ENCODE results near the gene PDLIM1.

The PDLIM1 gene

DNA sequence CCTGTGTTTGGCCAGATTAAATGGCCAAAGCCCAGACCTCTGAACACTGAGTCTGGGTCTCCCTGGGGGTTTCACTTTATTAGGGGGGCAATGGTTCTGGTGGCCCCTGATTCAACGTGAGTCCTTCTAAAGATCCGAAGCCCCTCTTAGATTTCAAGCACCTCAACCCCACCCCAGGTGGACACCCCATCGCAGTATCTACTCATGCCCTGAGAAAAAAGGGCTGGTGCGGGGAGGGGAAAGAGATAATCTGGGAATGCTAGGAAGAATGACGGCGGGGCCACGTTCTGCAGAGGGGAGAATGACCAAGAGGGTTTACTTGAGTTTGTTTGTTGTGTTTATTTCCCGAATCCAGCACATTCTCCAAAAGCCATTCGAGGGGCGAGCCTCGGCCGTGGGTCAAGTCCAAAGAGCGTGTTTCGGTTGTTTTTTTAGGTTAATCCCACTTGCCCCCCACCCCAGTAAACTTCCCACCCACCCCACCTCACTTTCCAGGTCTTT lies 832 bp downstream of the PDLIM1 start:
- peak overlapping the region; percentile 68 to 87 for H3K27ac ChIP-seq
- DNase-seq (ENCODE audit: low spot score), result no peak
- peak overlapping the region; percentile 82 for H3K4me3 ChIP-seq
- TF ChIP-seq, protein P1, sequence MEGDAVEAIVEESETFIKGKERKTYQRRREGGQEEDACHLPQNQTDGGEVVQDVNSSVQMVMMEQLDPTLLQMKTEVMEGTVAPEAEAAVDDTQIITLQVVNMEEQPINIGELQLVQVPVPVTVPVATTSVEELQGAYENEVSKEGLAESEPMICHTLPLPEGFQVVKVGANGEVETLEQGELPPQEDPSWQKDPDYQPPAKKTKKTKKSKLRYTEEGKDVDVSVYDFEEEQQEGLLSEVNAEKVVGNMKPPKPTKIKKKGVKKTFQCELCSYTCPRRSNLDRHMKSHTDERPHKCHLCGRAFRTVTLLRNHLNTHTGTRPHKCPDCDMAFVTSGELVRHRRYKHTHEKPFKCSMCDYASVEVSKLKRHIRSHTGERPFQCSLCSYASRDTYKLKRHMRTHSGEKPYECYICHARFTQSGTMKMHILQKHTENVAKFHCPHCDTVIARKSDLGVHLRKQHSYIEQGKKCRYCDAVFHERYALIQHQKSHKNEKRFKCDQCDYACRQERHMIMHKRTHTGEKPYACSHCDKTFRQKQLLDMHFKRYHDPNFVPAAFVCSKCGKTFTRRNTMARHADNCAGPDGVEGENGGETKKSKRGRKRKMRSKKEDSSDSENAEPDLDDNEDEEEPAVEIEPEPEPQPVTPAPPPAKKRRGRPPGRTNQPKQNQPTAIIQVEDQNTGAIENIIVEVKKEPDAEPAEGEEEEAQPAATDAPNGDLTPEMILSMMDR (IDR thresholded peaks at IDR 0.05), result no peak

DNA sequence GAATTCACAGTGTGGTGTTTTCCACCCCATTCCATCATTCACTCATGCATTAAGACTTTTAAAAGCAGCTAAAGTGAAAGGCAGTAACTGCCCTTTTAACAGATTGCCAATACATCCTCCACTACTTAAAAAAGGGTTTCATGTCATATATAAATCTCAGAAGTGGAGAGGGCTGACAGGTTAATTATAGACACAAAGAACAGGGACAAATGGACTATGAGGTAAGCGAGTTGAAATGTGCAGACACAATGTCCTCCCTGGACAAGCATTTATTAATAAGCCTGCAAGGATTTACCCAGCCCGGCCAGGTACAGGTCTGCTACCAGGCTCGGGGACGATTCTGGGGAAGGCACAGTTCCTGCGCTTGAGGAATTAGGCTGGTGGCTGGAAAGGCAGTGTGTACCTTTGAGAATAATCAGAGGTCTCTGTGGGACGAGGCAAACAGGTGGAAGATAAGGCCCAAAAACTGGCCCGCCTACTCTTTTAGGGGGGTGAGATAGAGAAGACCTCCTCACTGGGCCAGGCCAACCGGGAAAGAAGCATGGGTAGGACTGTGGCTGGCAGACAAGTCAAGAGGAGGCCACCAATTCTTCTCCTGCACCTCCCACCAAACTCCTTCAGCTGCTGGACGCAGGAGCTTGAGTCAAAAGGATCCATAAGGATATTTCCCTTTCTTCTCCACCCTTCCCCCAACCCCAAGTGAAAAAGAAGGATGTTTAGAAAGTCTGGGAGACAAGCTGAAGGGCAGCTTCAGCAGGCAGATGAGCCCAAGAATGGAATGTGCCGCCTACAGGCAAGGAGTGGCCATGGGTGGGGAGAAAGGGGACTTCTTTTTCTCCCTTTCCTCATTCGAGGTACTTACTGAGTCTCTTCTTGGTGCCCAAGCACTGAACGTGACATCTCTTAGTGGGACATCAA lies 1.5 kb downstream of the PDLIM1 start:
- peak overlapping the region; percentile 68 to 87 for H3K27ac ChIP-seq
- TF ChIP-seq, protein P1 (IDR thresholded peaks at IDR 0.05), result no peak
- no peak for DNase-seq (ENCODE audit: low spot score)
- peak overlapping the region; percentile 82 for H3K4me3 ChIP-seq

DNA sequence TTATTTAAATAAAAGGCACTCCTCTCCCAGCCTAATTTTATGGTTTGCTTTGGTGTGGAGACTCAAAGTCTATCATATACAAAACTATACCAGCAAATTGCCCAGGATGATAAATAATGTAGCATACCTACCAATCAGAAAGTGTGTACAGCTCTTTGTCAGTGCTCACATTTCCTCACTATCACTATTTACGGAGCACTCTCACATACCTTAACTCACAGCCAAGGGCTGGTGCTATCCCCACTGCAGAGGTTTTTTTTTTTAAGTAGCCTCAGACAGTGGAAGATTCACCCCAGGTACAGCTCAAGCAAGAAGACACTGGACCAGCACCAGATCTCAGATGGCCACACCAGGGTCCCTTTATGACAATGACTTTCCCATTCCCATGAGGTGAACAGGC lies 2.5 kb downstream of the PDLIM1 start:
- Histone ChIP-seq H3K4me3 (peak overlapping the region; percentile 82), H3K27ac (peak overlapping the region; percentile 16 to 20)
- DNase-seq (ENCODE audit: low spot score), result no peak
- TF ChIP-seq, protein P1 (IDR thresholded peaks at IDR 0.05), result no peak

DNA sequence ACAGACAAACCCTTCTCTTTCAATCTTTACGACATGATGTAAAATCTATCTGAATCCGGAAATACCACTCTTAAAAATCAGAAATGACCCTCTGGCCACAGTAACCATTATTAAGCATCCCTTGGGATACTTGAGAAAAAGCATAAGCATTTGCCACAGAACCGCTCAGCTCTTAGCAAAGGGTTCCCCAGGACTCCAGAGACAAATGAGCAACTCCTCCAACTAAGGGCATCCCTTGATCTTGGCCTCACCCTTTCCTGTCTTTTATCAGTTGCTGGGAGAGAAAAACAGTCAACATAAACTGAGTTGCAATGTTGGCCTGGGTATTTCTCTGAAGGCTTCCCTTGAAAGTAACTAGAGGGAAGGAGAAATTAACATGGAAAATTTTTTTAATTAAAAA lies 3.5 kb downstream of the PDLIM1 start:
- no peak for DNase-seq (ENCODE audit: low spot score)
- TF ChIP-seq, protein P1 (IDR thresholded peaks at IDR 0.05), result no peak
- Histone ChIP-seq H3K4me3 (peak overlapping the region; percentile 82), H3K27ac (peak overlapping the region; percentile 16 to 72)

DNA sequence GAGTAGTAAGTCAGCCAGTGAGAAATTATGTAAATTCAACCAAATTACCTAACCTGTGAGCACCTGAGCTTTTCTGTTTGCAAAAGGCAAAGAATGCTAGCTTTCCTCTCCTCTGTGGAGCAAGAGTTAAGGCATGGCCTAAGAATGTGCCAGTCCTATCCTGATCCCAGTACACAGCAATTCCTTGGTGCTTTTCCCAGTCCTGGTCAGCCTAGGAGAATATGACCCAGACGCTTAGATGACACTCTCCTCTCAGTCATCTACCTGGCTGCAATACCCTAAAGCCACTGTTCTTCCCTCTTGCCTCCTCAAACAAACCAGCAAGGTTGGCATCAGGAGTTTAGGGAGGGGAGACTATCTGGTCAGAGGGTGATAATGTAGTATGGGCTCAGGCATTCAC lies 4.1 kb downstream of the PDLIM1 start:
- TF ChIP-seq, protein P1 (IDR thresholded peaks at IDR 0.05), result no peak
- DNase-seq (ENCODE audit: low spot score), result no peak
- peak overlapping the region; percentile 16 to 72 for H3K27ac ChIP-seq
- peak overlapping the region; percentile 82 for H3K4me3 ChIP-seq

DNA sequence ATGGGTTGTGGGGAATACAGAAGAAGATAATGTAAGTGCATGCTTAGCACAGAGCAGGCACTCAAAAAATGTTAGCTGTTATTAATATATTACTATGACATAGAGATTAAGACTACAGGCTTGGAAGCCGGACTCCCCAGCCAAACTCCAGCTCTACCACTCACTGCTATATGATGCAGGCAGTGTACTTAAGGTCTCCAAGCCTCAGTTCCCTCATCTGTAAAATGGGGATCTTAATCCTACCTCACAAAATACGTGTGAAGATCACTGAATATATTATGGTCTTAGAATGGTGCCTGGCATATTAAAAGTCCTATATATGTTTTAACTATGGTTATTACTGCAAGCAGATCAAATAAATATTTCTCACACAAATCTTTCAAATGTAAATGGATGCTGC lies 5.2 kb downstream of the PDLIM1 start:
- DNase-seq (ENCODE audit: low spot score), result no peak
- H3K27ac ChIP-seq, result peak overlapping the region in 1 of 2 donors; percentile 49
- H3K4me3 ChIP-seq, result peak overlapping the region; percentile 30
- TF ChIP-seq, protein P1 (IDR thresholded peaks at IDR 0.05), result no peak

DNA sequence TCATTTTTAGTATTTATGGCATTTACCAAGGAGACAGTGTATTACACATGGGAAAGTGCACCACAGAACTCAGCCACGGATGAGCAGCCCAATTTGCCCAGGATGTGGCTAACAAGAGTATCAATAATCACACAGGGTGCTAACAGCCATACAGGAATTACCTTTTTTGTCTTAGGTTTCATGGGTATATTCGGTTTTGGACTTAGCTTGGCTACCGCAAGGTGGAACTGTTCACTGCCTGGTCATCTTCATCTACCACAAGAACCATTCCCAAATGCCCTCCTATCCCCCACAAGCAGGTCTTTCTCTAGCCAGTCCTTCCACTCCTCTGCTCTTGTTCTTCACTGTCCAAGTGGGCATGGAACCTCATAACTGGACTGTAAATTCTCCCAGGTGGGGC lies 6.0 kb downstream of the PDLIM1 start:
- TF ChIP-seq, protein P1 (IDR thresholded peaks at IDR 0.05), result no peak
- no peak for DNase-seq (ENCODE audit: low spot score)
- Histone ChIP-seq H3K4me3 (no peak overlapping the region), H3K27ac (peak overlapping the region in 1 of 2 donors; percentile 49)
